T follicular helper cell (primary cell): ENCODE results near the gene BTLA.
"Not testable (repeated sequence)": the region's sequence is repeated elsewhere in the genome, so short reads cannot be mapped to it uniquely, and the experiment has no call there.

Experiments
- DNase-seq: peaks from one replicate; pipeline ENCODE4 v3.0.0-alpha.2; 2020; ENCODE audit warnings: low read depth

BTLA gene

DNA sequence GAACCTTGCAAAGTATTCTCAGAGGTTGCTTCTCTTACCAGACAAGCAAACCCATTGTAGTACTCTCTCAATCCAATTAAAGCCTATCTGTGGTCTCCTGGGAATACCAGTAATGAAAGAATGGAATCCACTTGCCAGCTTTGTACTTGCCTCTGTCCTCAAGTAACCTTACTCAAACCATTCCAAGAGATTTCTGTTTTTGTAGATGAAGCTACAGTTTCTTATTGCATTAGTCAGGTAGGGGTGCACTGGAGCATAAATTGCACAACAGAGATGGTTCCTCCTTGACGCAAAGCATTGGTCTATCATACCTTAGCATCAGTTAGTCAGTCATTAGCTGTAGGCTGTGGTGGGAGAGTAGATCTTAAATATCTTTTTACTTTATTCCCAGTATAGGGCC is 52.9 kb downstream of the BTLA start:
- no peak for DNase-seq

DNA sequence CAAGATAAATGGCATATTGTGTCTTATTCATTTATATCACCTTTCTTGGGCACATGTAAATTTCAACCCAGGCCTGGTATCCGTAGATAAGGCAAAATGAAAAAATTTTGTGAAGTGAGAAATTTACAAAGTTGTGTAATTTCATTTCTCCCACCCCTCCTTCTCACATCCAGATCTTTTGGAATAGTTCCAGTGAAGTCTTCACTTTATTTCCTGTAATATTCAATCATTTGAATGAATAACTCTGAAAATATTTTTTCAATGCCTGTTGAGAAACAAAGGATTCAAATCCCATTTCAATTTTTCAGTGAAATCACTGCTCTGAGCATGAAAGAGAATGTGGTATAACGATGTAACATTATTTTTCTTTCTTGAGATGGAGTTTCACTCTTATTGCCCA is 53.4 kb downstream of the BTLA start:
- no peak for DNase-seq

DNA sequence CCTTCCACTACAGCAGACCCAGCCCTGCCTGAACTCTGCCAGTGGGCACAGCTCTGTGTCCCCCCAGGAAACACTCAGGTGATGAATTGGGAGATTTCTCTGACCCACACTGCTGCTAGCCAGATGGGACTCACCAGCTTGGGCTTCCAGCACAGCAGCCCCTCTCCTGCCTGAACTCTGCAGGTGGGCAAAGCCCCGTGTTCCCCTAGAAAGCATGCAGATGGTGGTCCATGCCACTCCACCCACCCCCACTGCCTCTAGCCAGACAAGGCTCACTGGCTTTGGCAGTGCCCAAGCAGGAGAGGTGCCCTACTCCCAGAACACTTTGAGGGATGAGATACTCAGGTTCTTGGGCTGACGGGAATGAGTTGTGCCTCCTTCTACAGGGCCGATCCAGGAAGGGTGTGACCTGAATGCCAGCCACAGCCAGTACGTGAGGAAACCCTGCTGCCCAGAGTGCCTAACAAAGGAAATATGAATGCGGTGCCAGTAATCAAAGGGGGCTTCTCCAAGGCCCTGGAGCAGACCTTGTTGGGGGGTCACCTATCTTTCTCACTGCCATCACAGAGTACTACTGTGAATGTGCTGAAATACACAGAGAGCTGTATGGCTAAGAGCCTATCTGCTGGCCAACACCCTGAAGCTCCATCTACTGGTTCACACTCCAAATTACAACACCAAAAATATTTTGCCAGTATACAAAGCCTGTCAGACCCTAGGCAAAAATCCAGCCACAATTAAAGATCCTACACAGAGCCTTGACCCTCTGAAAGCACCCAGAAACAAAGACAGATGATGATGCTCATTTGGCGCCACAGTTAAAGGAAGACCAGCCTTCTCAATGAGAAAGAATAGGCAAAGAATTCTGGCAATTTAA is 61.9 kb downstream of the BTLA start:
- no peak for DNase-seq

DNA sequence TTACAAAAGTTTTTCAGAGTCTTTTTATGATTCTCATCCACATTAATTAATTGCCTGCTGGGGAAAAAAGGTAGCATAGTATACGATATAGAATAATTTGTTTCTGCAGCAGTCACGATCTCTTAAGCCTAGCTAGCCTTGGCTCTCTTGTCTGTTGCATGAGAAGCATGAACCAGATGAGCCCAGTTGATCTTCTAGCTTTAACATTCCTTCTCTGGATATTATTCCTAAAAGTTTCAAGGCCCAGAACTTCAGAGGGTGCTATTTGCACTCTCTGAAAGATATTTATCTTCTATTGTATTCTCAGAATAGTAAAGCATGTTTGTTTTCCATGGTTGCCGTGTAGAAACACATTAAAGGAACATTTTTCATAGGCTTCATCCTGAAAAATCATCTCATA is 69.3 kb downstream of the BTLA start:
- DNase-seq: no peak

DNA sequence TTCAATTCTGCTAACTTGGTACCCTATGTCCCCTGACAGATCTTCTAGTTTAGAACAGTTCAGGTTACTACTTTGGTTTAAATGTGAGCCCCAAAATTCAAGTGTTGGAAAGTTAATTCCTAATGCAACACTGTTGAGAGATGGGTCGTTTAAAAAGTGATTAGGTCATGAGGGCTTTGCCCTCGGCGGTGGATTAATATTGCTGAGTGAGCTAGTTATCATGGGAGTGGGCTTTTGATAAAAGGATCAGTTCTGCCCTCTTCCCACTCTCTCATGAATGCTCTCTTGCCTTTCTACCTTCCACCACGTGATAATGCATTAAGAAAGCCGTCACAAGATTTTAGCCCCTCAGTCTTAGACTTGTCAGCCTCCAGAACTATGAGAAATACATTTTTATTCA is 72.1 kb downstream of the BTLA start:
- no peak for DNase-seq

DNA sequence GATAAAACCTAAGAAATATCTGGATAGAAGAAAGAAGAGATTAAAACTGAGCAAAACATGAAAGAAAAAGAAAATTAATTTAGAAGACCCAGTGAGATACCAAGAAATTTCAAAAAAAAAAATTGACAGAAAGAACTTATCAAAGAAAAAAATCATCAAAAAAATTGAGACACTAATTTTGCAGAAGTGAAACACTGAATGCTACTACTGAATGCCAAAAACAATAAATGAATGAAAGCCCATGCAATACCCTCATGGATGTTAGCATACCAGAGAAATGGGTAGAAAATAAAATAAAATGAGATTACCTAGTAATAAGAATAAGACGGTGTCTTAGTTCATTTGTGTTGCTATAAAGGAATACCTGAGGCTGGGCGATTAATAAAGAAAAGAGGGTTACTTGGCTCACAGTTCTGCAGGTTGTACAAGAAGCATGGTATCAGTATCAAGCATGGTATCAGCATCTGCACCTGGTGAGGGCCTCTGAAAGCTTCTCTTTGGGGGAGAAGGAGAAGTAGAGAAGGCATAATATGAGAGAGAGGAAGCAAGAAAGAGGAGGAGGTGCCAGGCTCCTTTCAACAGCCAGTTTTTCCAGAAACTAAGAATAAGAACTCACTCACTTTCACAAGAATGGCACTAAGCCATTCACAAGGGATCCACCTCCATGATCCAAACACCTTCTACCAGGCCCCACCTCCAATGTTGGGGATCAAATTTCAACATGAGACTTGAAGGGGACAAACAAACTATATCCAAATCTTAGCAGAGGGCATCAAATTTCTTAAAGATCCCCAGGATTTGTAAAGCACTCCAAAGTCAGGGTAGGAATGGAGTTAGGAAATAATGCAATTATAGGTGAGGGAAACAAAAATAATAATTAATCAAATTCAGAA is 73.2 kb downstream of the BTLA start:
- DNase-seq: no peak

DNA sequence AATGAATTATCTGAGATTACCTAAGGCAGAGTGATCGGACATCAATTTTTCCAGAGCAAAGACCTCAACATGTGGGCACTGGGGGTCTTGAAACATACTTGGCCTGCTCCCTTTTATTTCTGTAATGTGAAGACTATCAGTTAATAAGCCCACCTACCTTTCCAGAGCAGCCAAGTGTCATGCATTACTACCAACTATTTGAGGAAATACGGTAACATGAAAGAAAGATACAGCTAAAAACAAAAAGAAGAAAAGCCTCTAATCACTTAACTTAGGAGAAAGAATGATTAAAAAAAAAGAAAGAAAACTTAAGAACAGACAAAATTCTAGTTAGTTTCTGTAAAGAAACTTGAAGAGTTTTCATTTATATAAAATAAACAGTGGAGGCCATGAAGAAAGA is 73.9 kb downstream of the BTLA start:
- DNase-seq: no peak

DNA sequence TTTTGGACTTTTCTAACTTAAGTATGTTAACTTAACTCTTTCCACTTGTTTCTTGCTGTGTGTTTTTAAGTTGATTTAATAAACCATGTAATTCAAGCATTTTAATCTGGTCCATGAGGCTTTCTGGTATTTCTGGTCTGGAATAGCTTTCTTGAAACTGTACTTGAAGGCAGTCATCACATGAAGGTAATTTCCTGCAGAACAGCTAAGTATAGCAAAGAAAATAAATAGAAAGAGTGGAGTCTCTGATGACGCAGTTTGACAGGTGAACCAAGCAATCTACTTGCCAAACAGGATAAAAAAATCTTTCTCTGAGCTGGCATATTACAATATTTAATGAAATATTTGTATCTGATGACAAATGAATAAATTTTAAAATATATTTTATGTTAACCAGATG is 74.9 kb downstream of the BTLA start:
- no peak for DNase-seq

DNA sequence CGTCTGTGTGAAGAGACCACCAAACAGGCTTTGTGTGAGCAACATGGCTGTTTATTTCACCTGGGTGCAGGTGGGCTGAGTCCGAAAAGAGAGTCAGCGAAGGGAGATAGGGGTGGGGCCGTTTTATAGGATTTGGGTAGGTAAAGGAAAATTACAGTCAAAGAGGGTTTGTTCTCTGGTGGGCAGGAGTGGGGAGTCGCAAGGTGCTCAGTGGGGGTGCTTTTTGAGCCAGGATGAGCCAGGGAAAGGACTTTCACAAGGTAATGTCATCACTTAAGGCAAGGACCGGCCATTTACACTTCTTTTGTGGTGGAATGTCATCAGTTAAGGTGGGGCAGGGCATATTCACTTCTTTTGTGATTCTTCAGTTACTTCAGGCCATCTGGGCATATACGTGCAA is 76.4 kb downstream of the BTLA start:
- DNase-seq: not testable (repeated sequence)

DNA sequence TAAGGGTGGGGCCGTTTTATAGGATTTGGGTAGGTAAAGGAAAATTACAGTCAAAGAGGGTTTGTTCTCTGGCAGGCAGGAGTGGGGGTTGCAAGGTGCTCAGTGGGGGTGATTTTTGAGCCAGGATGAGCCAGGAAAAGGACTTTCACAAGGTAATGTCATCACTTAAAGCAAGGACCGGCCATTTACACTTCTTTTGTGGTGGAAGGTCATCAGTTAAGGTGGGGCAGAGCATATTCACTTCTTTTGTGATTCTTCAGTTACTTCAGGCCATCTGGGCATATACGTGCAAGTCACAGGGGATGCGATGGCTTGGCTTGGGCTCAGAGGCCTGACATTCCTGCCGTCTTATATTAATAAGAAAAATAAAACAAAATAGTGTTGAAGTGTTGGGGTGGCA is 80.7 kb downstream of the BTLA start:
- DNase-seq: not testable (repeated sequence)

DNA sequence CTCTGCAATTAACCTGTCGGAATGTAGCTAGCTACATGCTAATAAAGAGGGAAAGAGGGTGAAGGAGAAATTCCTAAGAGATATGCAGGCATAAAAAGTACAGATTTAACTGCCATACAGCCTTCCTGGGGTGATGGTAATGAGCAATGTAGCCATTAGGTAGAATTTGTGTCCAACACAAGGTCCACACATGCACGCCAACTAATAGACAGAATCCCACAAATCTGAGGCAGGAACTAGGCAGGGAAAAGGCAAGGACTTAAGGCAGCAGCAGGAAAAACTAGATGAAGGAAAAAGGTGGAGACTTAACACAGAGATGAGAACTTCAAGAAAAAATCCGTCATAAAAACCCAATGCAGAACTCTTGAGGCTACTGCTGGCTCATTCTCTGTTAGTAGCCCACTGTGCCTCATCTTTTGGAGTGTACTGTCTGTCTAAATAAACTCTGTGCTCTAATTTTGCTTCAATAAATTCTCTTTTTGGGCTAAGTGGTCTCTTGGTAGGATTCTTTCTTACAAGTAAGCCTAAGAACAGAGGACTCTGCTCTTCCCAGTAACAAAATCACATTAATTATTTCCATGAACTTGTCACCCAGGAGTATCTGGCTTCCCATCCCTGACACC is 81.5 kb downstream of the BTLA start:
- no peak for DNase-seq

DNA sequence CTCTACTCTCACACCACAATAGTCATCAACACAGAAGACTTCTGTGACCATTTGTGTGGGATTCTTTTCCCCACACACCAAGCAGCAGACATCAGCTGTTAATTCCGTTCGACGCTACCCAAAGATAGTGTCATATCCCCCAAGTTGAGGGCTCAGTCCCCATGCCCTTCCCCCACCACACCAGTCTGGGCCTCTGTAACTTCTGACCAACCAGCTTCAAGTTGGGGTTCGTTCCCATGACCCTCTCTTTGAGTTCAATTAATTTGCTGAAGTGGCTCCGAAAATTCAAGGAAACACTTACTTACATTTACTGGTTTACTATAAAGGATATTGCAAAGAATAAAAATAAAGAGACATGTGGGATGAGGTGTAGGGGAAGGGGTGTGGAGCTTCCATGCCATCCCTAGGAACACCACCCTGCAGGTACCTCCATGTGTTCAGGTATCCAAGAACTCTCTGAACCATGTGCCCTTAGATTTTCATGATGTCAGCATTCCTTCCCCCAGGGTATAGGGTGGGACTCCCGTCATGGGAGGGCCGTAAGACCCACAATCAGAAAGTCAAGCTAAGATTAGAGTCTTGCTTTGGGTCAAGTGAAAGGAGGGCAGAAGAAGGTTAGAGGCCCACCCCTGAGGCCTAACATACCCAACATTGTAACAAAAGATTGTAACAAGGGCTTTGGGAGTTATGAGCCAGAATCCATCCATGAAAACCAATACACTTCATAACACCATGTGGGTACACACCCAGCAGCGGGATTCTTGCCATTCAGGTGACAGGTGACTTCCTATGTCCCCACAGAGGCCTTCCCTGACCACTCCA is 82.7 kb downstream of the BTLA start:
- DNase-seq: no peak

DNA sequence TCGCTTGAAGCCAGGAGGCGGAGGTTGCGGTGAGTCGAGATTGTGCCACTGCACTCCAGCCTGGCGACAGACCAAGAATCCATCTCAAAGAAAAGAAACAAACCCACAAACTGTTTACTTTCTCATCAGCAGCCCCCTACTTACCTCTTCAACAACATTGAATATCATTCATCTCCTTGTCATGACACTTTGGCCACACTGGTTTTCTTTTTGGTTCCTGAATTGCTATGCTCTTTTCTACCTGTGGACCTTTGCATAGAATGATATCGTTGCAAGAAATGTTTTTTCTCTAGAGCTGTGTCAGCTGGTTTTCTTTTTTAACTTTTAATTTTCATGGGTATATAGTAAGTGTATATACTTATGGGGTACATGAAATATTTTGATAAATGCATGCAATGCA is 83.9 kb downstream of the BTLA start:
- no peak for DNase-seq
